H1 (cell line): ENCODE measurements around the gene IQCH. TPM values are rescaled to one million over a fixed set of nuclear protein-coding genes. Genes with fewer than 3 reads are reported as not detected.

Experiments used
- CTCF ChIA-PET: fragments of 300-600 bp; sonication (Branson Sonifier 250); formaldehyde crosslinking; loops from one replicate; lab custom pipeline; 2021; ENCODE audit not compliant: partially characterized antibody; lab: Charles Lee
- POLR2A ChIA-PET: fragments of 300-600 bp; sonication (Branson Sonifier 250); formaldehyde crosslinking; loops from one replicate; lab custom pipeline; 2021; ENCODE audit warnings: inconsistent platforms; ENCODE audit not compliant: partially characterized antibody; lab: Charles Lee
- DNase-seq, 2 experiments: peaks; one replicate each; pipeline versions ENCODE4 v3.0.0 to v3.0.0-alpha.2; 2010 to 2022; ENCODE audit warnings: low spot score in 2 of 2, low read depth in 1 of 2, mixed read lengths in 1 of 2
- FAIRE-seq: peaks from 2 replicates; lab custom pipeline; 2011; peaks lifted over from hg19 to GRCh38; lab: Jason Lieb, UNC
- H2AFZ ChIP-seq: 2 replicates; pipeline ENCODE4 v1.8.1; 2012; ENCODE audit warnings: low read length, inconsistent platforms
- H2AK5ac ChIP-seq: 2 replicates; pipeline ENCODE4 v1.6.1; 2013; ENCODE audit warnings: low read depth, low read length
- H2BK120ac ChIP-seq: replicated peaks from 2 replicates; pipeline ENCODE3; 2013; ENCODE audit warnings: low read depth, low read length, inconsistent platforms
- H2BK12ac ChIP-seq: 2 replicates; pipeline ENCODE4 v1.6.1; 2013; ENCODE audit warnings: low read depth, low read length
- H2BK15ac ChIP-seq: 2 replicates; pipeline ENCODE4 v1.6.1; 2013; ENCODE audit warnings: low read length
- H2BK20ac ChIP-seq: 2 replicates; pipeline ENCODE4 v1.6.1; 2013; ENCODE audit warnings: low read length
- H2BK5ac ChIP-seq: 2 replicates; pipeline ENCODE4 v1.6.1; 2013; ENCODE audit warnings: low read depth, low read length
- H3K14ac ChIP-seq: 2 replicates; pipeline ENCODE4 v1.6.1; 2013; ENCODE audit warnings: inconsistent platforms; ENCODE audit not compliant: insufficient read length
- H3K18ac ChIP-seq: 2 replicates; pipeline ENCODE4 v1.6.1; 2013; ENCODE audit warnings: low read length; ENCODE audit errors: extremely low read depth
- H3K23ac ChIP-seq: 2 replicates; pipeline ENCODE4 v1.6.1; 2013; ENCODE audit warnings: inconsistent platforms; ENCODE audit not compliant: insufficient read length
- H3K23me2 ChIP-seq: 2 replicates; pipeline ENCODE4 v1.6.1; 2013; ENCODE audit warnings: low read depth, low read length
- H3K27ac ChIP-seq: 2 replicates; pipeline ENCODE4 v1.6.1; 2011; ENCODE audit warnings: low read depth, low read length, inconsistent platforms
- H3K27me3 ChIP-seq, 4 experiments: replicated peaks in 1 of 4; 1 replicate in 1 of 4; 2 replicates in 3 of 4; pipeline versions ENCODE4 v1.6.1 to v1.8.1; 2011 to 2013; ENCODE audit warnings: low read length in 3 of 4, mild to moderate bottlenecking in 3 of 4, inconsistent platforms in 2 of 4, mixed read lengths in 2 of 4, moderate library complexity in 1 of 4; ENCODE audit not compliant: control insufficient read depth in 3 of 4, insufficient read depth in 3 of 4; ENCODE audit errors: extremely low read depth in 1 of 4
- H3K36me3 ChIP-seq, 4 experiments: 2 replicates each; pipeline versions ENCODE4 v1.6.1 to v1.8.1; 2011 to 2013; ENCODE audit warnings: mild to moderate bottlenecking in 4 of 4, low read length in 3 of 4, moderate library complexity in 2 of 4, control low read depth in 1 of 4, inconsistent platforms in 1 of 4; ENCODE audit not compliant: insufficient read depth in 4 of 4, control insufficient read depth in 2 of 4
- H3K4ac ChIP-seq: replicated peaks from 2 replicates; pipeline ENCODE3; 2013; ENCODE audit warnings: low read length, low read depth, mixed read lengths, inconsistent platforms; ENCODE audit not compliant: insufficient read length
- H3K4me1 ChIP-seq, 4 experiments: replicated peaks in 1 of 4; 1 replicate in 1 of 4; 2 replicates in 3 of 4; pipeline versions ENCODE4 v1.6.1 to v1.8.1; 2011 to 2013; ENCODE audit warnings: low read length in 3 of 4, inconsistent platforms in 2 of 4, mixed read lengths in 1 of 4; ENCODE audit not compliant: insufficient read depth in 4 of 4, control insufficient read depth in 3 of 4
- H3K4me2 ChIP-seq, 2 experiments: 2 replicates each; pipeline versions ENCODE4 v1.6.1 to v1.8.1; 2011 to 2013; ENCODE audit warnings: low read depth in 2 of 2, low read length in 2 of 2, control low read depth in 1 of 2, inconsistent platforms in 1 of 2, mild to moderate bottlenecking in 1 of 2; ENCODE audit not compliant: insufficient read depth in 1 of 2
- H3K4me3 ChIP-seq, 4 experiments: fragments of 200-600, 300-600 bp in 1 of 4; sonication (generic), shearing (Covaris generic), sonication (Bioruptor Twin) in 1 of 4; 2 replicates each; pipeline versions ENCODE4 v1.5.1 to v1.8.1; 2011 to 2016; ENCODE audit warnings: low read length in 4 of 4, low read depth in 3 of 4, control low read depth in 2 of 4, inconsistent platforms in 2 of 4, mild to moderate bottlenecking in 2 of 4, mixed read lengths in 1 of 4, moderate library complexity in 1 of 4; ENCODE audit not compliant: insufficient read depth in 2 of 4; ENCODE audit errors: extremely low read depth in 1 of 4
- H3K56ac ChIP-seq: replicated peaks from 2 replicates; pipeline ENCODE3; 2013; ENCODE audit warnings: low read depth, mild to moderate bottlenecking, mixed read lengths, low read length, inconsistent platforms; ENCODE audit not compliant: insufficient read length
- H3K79me1 ChIP-seq: 2 replicates; pipeline ENCODE4 v1.6.1; 2013; ENCODE audit warnings: low read depth, low read length, control low read depth
- H3K79me2 ChIP-seq, 2 experiments: 2 replicates each; pipeline versions ENCODE4 v1.6.1 to v1.8.1; 2012 to 2013; ENCODE audit warnings: low read length in 2 of 2, mild to moderate bottlenecking in 2 of 2, inconsistent platforms in 1 of 2; ENCODE audit not compliant: insufficient read depth in 2 of 2, control insufficient read depth in 1 of 2
- H3K9ac ChIP-seq, 4 experiments: replicated peaks in 1 of 4; 1 replicate in 1 of 4; 2 replicates in 3 of 4; pipeline versions ENCODE4 v1.6.1 to v1.8.1; 2011 to 2013; ENCODE audit warnings: low read depth in 3 of 4, low read length in 3 of 4, control low read depth in 2 of 4, mild to moderate bottlenecking in 2 of 4, moderate library complexity in 2 of 4, inconsistent platforms in 1 of 4; ENCODE audit errors: extremely low read depth in 1 of 4
- H3K9me3 ChIP-seq, 2 experiments: 2 replicates each; pipeline versions ENCODE4 v1.6.1 to v1.8.1; 2012 to 2013; ENCODE audit warnings: mild to moderate bottlenecking in 2 of 2, moderate library complexity in 2 of 2, control low read depth in 1 of 2, inconsistent platforms in 1 of 2, low read depth in 1 of 2, low read length in 1 of 2, mixed read lengths in 1 of 2; ENCODE audit not compliant: insufficient read depth in 2 of 2
- H4K20me1 ChIP-seq, 2 experiments: replicated peaks in 1 of 2; 2 replicates each; pipeline versions ENCODE3 to v1.8.1; 2011 to 2013; ENCODE audit warnings: inconsistent platforms in 2 of 2, low read length in 2 of 2, mild to moderate bottlenecking in 1 of 2; ENCODE audit not compliant: insufficient read depth in 2 of 2, control insufficient read depth in 1 of 2
- H4K5ac ChIP-seq: 2 replicates; pipeline ENCODE4 v1.6.1; 2013; ENCODE audit warnings: low read length, low read depth, mixed read lengths, inconsistent platforms; ENCODE audit not compliant: insufficient read length
- H4K8ac ChIP-seq: 2 replicates; pipeline ENCODE4 v1.8.0; 2013; ENCODE audit warnings: mild to moderate bottlenecking, moderate library complexity, low read length, inconsistent platforms; ENCODE audit not compliant: insufficient read depth; ENCODE audit errors: extremely low read depth
- H4K91ac ChIP-seq: replicated peaks from 2 replicates; pipeline ENCODE3; 2013; ENCODE audit warnings: low read length, mixed read lengths, inconsistent platforms; ENCODE audit not compliant: insufficient read length
- ATF2 ChIP-seq: IDR thresholded peaks from 2 replicates; pipeline ENCODE4 v1.6.1; 2012; ENCODE audit warnings: low read length, inconsistent platforms
- ATF3 ChIP-seq: IDR thresholded peaks from 2 replicates; pipeline ENCODE4 v1.6.1; 2011; ENCODE audit warnings: low read depth, mild to moderate bottlenecking, low read length; ENCODE audit not compliant: insufficient read depth
- BACH1 ChIP-seq: IDR thresholded peaks from 2 replicates; pipeline ENCODE4 v1.6.1; 2012; ENCODE audit warnings: low read length, improper control_type of control experiment
- BCL11A ChIP-seq, 2 experiments: IDR thresholded peaks; one replicate each; pipeline ENCODE4 v1.6.1; 2011; ENCODE audit warnings: low read depth in 2 of 2, low read length in 2 of 2, mild to moderate bottlenecking in 2 of 2
- CBX5 ChIP-seq: fragments of 300-800, 300-1000 bp; sonication (generic); IDR thresholded peaks from 2 replicates; pipeline ENCODE4 v1.7.1; 2016; ENCODE audit warnings: antibody characterized with exemption, low read length, low read depth
- CREB1 ChIP-seq: IDR thresholded peaks from 2 replicates; pipeline ENCODE4 v1.6.1; 2012; ENCODE audit warnings: inconsistent platforms
- MAX ChIP-seq: IDR thresholded peaks from 2 replicates; pipeline ENCODE4 v1.6.1; 2012; ENCODE audit warnings: inconsistent platforms
- RNF2 ChIP-seq: fragments of 200-900, 300-1000 bp; sonication (generic); IDR thresholded peaks from 2 replicates; pipeline ENCODE4 v1.7.1; 2016; ENCODE audit warnings: borderline replicate concordance, low read depth, mild to moderate bottlenecking, antibody characterized with exemption, low read length; ENCODE audit not compliant: poor library complexity, severe bottlenecking; ENCODE audit errors: missing control alignments
- TAF1 ChIP-seq: IDR thresholded peaks from 2 replicates; pipeline ENCODE4 v1.6.1; 2011; ENCODE audit warnings: mild to moderate bottlenecking, low read depth, low read length
- WGBS, 2 experiments: shearing (Covaris generic) in 1 of 2; methylation state at CpG; one replicate each; pipeline versions ENCODE4 v1.1.6 to v1.1.7; 2013 to 2015; ENCODE audit warnings: low lambda C conversion rate in 2 of 2, mixed read lengths in 2 of 2, inconsistent platforms in 1 of 2, low coverage in 1 of 2, missing lambda C conversion rate in 1 of 2; ENCODE audit not compliant: insufficient replicate concordance in 2 of 2, insufficient coverage in 1 of 2, insufficient read length in 1 of 2; ENCODE audit errors: extremely low coverage in 1 of 2, missing lambda C conversion rate in 1 of 2; 5-methylcytosine and 5-hydroxymethylcytosine counted together
- polyA plus RNA-seq, 7 experiments: library from polyadenylated mRNA; depleted of rRNA in 3 of 7; stranded (reverse) in 5 of 7; unstranded in 2 of 7; fragments of >200 nt in 5 of 7; fragments of 200-250 nt in 2 of 7; gene quantifications; 1 replicate in 5 of 7; 2 replicates in 1 of 7; 4 replicates in 1 of 7; pipeline versions ENCODE4 v1.2.1 to v1.2.3, GENCODE V29; 2011 to 2013; ENCODE audit warnings: missing spikeins in 2 of 7, mixed read lengths in 2 of 7
- total RNA-seq: library from RNA; stranded (reverse); fragmentation: NEBNext Ultra II Directional; extraction: Animal tissue kit (Norgen Biotek cat#: 25700); gene quantifications from 2 replicates; pipeline ENCODE4 v1.2.1, GENCODE V29; 2021

IQCH gene
- total and polyA plus RNA-seq, 2 of the 8 experiments (the other 6 are each of a cell fraction or from before 2014, with no cell fraction given), result 0.60 to 1.9 TPM

GRCh38 chr15:67335026-67335425 lies 80.4 kb downstream of the IQCH start:
- no peak for FAIRE-seq
- Histone ChIP-seq H2AFZ (no peak overlapping the region), H3K9ac (no peak overlapping the region)

More at GRCh38 chr15:67335026-67335425, 80.4 kb downstream of the IQCH start:
- no peak overlapping the region for H2BK20ac ChIP-seq
- no peak overlapping the region for H2AK5ac ChIP-seq
- no peak overlapping the region for H4K5ac ChIP-seq
- no peak overlapping the region for H2BK120ac ChIP-seq
- no peak overlapping the region for H3K4me3 ChIP-seq
- H4K91ac ChIP-seq, result no peak overlapping the region
- no peaks in the 10 kb centered on the region for H3K9me3 ChIP-seq
- POLR2A ChIA-PET, result no interaction called here
- no peak overlapping the region for H3K14ac ChIP-seq
- no peak for TF ChIP-seq MAX
- no peak for TF ChIP-seq CBX5
- TF ChIP-seq ATF2, result no peak
- no peak for TF ChIP-seq ATF3
- no peak for TF ChIP-seq BACH1
- TF ChIP-seq TAF1, result no peak
- TF ChIP-seq RNF2, result no peak
- TF ChIP-seq CREB1, result no peak
- TF ChIP-seq BCL11A (IDR thresholded peaks at IDR 0.05; ENCODE audit: low read depth in 2 of 2, low read length in 2 of 2), result no peak
- TF ChIP-seq, all 59 proteins: peak for 0
- H3K4me1 ChIP-seq, result no peaks in the 10 kb centered on the region
- no peak overlapping the region for H3K56ac ChIP-seq
- no peak overlapping the region for H4K8ac ChIP-seq
- H2BK15ac ChIP-seq, result no peak overlapping the region
- no peaks in the 10 kb centered on the region for H3K23me2 ChIP-seq
- H2BK5ac ChIP-seq, result no peak overlapping the region
- H3K4ac ChIP-seq, result no peak overlapping the region
- WGBS, 2 experiments, result 81% methylated on average over 4 of the region's 4 CpGs; no CpG with 5 or more reads in 1 of the 2 experiments
- H4K20me1 ChIP-seq, result peaks cover 0 to 1% of the 10 kb centered on the region in 2 experiments
- no peak overlapping the region for H3K27ac ChIP-seq
- no peak overlapping the region for H2BK12ac ChIP-seq
- CTCF ChIA-PET, result no interaction called here
- H3K79me1 ChIP-seq, result no peaks in the 10 kb centered on the region
- no peak for DNase-seq
- H3K18ac ChIP-seq, result no peak overlapping the region
- H3K27me3 ChIP-seq, result no peaks in the 10 kb centered on the region
- no peaks in the 10 kb centered on the region for H3K79me2 ChIP-seq
- H3K36me3 ChIP-seq, result no peaks in the 10 kb centered on the region
- no peak overlapping the region for H3K4me2 ChIP-seq
- no peak overlapping the region for H3K23ac ChIP-seq
